ENCODE results near the gene ABL1. TPM values are rescaled to one million over a fixed set of nuclear protein-coding genes. Genes with fewer than 3 reads are reported as not detected.

The ABL1 gene
- total RNA-seq, 2 experiments from 2014 or later = 30.2 to 33.0 TPM

DNA sequence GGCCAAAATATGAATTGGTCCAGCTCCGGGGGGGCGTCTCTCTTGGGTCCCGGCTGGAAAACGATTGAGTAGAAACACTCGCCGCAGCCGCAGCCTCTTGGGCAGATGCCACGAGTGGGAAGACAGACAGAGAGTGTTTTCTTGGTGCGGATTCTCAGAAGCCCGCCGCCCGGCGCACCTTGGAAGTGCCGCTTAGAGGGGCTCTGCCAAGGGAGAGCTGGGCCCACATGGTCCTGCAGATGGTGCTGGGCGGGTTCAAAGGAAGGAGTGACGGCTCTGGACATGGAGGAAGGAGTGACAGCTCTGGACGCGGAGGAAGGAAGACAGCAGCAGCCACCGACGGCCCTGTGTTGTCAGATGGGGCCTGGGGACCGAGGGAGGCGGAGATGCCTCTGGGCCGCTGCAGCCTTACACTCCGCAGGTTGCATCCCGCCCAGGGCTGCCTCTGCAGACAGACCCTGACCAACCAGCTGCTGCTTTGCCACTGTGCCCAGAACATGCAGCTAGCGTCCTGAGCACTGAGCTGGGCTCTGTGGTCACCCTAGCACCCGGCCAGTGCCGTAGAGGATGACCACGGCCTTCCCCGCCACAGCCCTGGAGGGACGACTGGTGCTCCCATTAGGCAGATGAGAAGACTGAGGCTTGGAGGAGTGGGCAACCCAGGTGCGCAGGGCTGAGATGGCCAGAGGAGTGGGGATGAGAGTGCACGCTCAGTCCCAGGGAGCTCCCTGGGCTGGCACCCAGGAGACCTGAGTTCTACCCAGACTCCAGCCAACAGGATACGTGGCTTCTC lies 82.3 kb downstream of the ABL1 start:
- intact Hi-C loops (cut with micrococcal nuclease) = no loop called here
- no peaks in the 10 kb centered on the region for H3K9me3 Mint-ChIP-seq
- ChIA-PET CTCF (no interaction called here), POLR2A (no interaction called here)
- TF ChIP-seq, protein P1, sequence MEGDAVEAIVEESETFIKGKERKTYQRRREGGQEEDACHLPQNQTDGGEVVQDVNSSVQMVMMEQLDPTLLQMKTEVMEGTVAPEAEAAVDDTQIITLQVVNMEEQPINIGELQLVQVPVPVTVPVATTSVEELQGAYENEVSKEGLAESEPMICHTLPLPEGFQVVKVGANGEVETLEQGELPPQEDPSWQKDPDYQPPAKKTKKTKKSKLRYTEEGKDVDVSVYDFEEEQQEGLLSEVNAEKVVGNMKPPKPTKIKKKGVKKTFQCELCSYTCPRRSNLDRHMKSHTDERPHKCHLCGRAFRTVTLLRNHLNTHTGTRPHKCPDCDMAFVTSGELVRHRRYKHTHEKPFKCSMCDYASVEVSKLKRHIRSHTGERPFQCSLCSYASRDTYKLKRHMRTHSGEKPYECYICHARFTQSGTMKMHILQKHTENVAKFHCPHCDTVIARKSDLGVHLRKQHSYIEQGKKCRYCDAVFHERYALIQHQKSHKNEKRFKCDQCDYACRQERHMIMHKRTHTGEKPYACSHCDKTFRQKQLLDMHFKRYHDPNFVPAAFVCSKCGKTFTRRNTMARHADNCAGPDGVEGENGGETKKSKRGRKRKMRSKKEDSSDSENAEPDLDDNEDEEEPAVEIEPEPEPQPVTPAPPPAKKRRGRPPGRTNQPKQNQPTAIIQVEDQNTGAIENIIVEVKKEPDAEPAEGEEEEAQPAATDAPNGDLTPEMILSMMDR (IDR thresholded peaks at IDR 0.05) = no peak
- H3K4me3 Mint-ChIP-seq = no peak overlapping the region
- ATAC-seq (no peak), DNase-seq (no peak)
- peaks cover under 1% of the 10 kb centered on the region for H3K27me3 Mint-ChIP-seq
- H3K36me3 Mint-ChIP-seq (ENCODE audit: low read depth) = no peaks in the 10 kb centered on the region
- H3K4me1 Mint-ChIP-seq (ENCODE audit: low read depth) = no peaks in the 10 kb centered on the region
- H3K27ac Mint-ChIP-seq = no peak overlapping the region

DNA sequence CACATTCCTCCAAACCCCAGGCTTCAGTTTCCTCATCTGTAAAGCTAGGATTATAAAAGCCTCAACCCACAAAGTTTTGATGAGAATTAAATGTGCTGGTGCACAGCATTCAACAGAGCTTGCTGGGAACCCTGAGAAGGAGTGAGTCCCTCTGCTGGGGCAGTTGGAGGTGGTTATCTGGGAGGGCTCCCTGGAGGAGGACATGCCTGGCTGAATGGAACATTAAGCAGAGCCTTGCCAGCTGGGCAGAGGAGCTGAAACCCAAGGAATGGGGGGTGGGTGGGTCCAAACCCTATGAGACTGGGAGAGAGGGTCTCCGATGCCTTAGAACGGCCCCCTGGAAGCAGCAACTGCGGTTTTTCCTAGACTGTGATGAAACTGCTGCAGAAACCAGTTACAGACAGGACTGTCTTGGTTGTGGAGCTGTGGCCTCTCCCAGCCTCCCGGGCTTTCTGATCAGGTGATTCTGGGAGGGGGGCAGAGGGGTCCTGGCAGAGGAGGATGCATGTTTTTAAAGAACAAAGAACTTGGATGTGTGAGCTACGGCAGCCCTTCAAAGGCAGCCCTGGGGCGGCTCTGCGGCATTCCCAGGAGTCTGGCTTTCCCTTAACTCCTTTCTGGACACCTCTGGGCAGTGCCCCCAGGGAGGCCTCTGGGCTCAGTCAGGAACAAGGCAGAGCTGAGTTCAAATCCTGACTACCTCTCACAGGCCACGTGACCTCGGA lies 83.2 kb downstream of the ABL1 start:
- peaks cover 4% of the 10 kb centered on the region for H3K27me3 Mint-ChIP-seq
- ChIA-PET CTCF (no interaction called here), POLR2A (no interaction called here)
- H3K36me3 Mint-ChIP-seq (ENCODE audit: low read depth) = no peaks in the 10 kb centered on the region
- no peak overlapping the region for H3K27ac Mint-ChIP-seq
- H3K4me3 Mint-ChIP-seq = no peak overlapping the region
- DNase-seq (no peak), ATAC-seq (no peak)
- no peaks in the 10 kb centered on the region for H3K4me1 Mint-ChIP-seq (ENCODE audit: low read depth)
- intact Hi-C loops (cut with micrococcal nuclease) = no loop called here
- no peaks in the 10 kb centered on the region for H3K9me3 Mint-ChIP-seq
- TF ChIP-seq, protein P1 (IDR thresholded peaks at IDR 0.05) = no peak

DNA sequence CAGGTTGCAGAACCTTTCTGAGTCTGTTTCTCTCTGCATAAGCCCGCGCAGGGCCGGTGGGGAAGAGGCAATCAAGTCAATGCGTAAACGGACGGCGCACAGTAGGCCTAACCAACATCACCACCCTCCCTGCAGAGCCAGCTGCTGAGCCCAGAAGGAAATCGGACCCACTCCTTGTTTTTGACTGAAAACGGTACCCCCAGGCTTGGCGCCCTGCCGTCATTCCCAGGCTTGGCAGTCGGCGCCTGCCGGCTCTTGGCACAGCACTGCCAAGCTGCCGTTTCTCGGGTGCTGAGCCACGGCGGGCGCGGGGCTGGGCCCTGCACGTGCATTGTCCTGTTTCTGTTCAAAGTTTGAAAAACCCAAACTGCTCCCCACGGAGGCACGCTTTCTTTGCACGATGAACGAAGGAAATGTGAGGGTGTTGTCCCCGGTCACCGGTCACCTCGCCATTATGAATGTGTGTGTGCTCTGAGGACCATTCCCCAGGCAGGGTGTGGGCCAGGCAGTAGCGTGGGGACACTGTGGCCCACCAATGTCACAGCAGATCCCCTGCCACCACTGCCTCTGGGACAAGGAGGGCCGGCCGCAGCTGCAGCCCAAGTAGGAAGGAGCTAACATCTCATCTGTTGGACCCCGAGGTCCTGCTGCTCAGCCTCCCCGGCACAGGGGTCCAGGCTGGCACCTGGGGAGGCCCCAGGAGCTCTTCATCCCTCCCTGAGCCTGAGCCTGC lies 83.9 kb downstream of the ABL1 start:
- TF ChIP-seq, protein P1 (IDR thresholded peaks at IDR 0.05) = no peak
- no peaks in the 10 kb centered on the region for H3K9me3 Mint-ChIP-seq
- DNase-seq (no peak), ATAC-seq (no peak)
- H3K4me1 Mint-ChIP-seq (ENCODE audit: low read depth) = no peaks in the 10 kb centered on the region
- no peak overlapping the region for H3K4me3 Mint-ChIP-seq
- ChIA-PET CTCF (no interaction called here), POLR2A (no interaction called here)
- intact Hi-C loops (cut with micrococcal nuclease) = no loop called here
- H3K36me3 Mint-ChIP-seq (ENCODE audit: low read depth) = no peaks in the 10 kb centered on the region
- H3K27ac Mint-ChIP-seq = no peak overlapping the region
- H3K27me3 Mint-ChIP-seq = peaks cover 4% of the 10 kb centered on the region

DNA sequence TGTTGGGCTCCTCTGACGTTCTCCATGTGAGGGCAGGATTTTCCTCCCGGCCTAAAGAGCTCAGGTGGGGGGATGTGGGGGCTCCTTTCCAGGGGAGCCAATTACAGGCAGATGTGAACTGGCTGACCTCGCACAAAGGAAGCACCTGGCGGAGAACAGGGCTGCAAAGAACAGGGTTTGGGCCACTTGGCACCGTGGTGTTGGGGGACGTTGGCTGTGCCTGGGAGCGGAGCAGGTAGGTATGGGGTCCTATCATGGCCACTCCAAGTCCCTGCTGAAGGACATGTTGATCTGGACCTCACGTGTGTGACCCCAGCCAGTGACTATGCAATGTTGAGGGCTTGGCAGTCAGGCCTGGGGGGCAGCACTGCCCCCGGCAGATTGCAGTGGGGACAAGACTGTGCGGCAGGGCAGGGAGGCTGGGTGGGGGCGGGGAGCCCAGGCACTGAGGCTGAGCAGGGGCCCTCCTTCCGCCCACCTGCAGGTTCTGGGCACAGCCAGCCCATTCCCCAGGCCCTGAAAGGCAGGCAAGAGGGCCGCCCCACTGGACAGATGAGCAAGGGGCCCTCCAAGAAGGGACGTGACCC lies 84.6 kb downstream of the ABL1 start:
- Mint-ChIP-seq H3K4me1 (ENCODE audit: low read depth) (no peaks in the 10 kb centered on the region), H3K4me3 (no peak overlapping the region), H3K27me3 (peaks cover 4% of the 10 kb centered on the region), H3K36me3 (ENCODE audit: low read depth) (no peaks in the 10 kb centered on the region), H3K9me3 (no peaks in the 10 kb centered on the region), H3K27ac (no peak overlapping the region)
- no peak for DNase-seq
- TF ChIP-seq, protein P1 (IDR thresholded peaks at IDR 0.05) = no peak
- CTCF ChIA-PET = no interaction called here
- POLR2A ChIA-PET = no interaction called here
- intact Hi-C loops (cut with micrococcal nuclease) = no loop called here
- ATAC-seq = no peak

All from activated CD8-positive, alpha-beta T cell treated with anti-CD3 and anti-CD28 coated beads for 36 hours (primary cell).